Measurements from ENCODE around the gene FBXO21. TPM values are rescaled to one million over a fixed set of nuclear protein-coding genes. Genes with fewer than 3 reads are reported as not detected.
"Not testable (repeated sequence)": the region's sequence is repeated elsewhere in the genome, so short reads cannot be mapped to it uniquely, and the experiment has no call there.

FBXO21 gene
- polyA plus RNA-seq, 3 donors: 7.7 to 19.1 (median 17.2) TPM

- Histone ChIP-seq H3K79me2 (ENCODE audit: insufficient read depth, low read length) (no peaks in the 10 kb centered on the region), H3K4me1 (ENCODE audit: control insufficient read depth in 1 of 2, insufficient read depth in 2 of 2, low read length in 2 of 2) (no peaks in the 10 kb centered on the region), H3K4me2 (replicated peaks; ENCODE audit: extremely low read depth, low read length, poor library complexity, severe bottlenecking) (no peak overlapping the region), H4K20me1 (ENCODE audit: insufficient read depth, low read length) (no peaks in the 10 kb centered on the region), H3K9ac (ENCODE audit: insufficient read depth, low read length, poor library complexity, severe bottlenecking) (no peak overlapping the region), H3K9me3 (replicated peaks in 1 of 2; ENCODE audit: control insufficient read depth in 1 of 2, insufficient read depth in 1 of 2, low read length in 2 of 2) (no peaks in the 10 kb centered on the region), H2AFZ (ENCODE audit: insufficient read depth, low read depth, low read length, poor library complexity, severe bottlenecking) (no peak overlapping the region), H3K27me3 (ENCODE audit: control insufficient read depth in 2 of 2, insufficient read depth in 2 of 2, low read length in 2 of 2) (no peaks in the 10 kb centered on the region), H3K36me3 (replicated peaks in 1 of 2; ENCODE audit: control insufficient read depth in 1 of 2, insufficient read depth in 2 of 2, low read length in 2 of 2) (no peaks in the 10 kb centered on the region), H3K4me3 (replicated peaks in 1 of 3; ENCODE audit: low read depth in 2 of 3, low read length in 3 of 3) (no peak overlapping the region), H3K27ac (ENCODE audit: low read depth in 1 of 2, low read length in 2 of 2) (no peak overlapping the region)
- H3K27ac Mint-ChIP-seq: no peak overlapping the region
- no peak for DNase-seq
- H3K27me3 Mint-ChIP-seq (ENCODE audit: low read depth in 3 of 3): peaks cover 6 to 14% (median 7%) of the 10 kb centered on the region in 3 donors
- H3K4me3 Mint-ChIP-seq: no peak overlapping the region
- TF ChIP-seq, protein P1, sequence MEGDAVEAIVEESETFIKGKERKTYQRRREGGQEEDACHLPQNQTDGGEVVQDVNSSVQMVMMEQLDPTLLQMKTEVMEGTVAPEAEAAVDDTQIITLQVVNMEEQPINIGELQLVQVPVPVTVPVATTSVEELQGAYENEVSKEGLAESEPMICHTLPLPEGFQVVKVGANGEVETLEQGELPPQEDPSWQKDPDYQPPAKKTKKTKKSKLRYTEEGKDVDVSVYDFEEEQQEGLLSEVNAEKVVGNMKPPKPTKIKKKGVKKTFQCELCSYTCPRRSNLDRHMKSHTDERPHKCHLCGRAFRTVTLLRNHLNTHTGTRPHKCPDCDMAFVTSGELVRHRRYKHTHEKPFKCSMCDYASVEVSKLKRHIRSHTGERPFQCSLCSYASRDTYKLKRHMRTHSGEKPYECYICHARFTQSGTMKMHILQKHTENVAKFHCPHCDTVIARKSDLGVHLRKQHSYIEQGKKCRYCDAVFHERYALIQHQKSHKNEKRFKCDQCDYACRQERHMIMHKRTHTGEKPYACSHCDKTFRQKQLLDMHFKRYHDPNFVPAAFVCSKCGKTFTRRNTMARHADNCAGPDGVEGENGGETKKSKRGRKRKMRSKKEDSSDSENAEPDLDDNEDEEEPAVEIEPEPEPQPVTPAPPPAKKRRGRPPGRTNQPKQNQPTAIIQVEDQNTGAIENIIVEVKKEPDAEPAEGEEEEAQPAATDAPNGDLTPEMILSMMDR (IDR thresholded peaks at IDR 0.05): no peak
- H3K36me3 Mint-ChIP-seq: no peaks in the 10 kb centered on the region
- intact Hi-C loops (cut with micrococcal nuclease): no loop called here
- 100% methylated on average over 2 of the region's 6 CpGs for WGBS (ENCODE audit: insufficient coverage)
- H3K9me3 Mint-ChIP-seq: no peaks in the 10 kb centered on the region
- no peaks in the 10 kb centered on the region for H3K4me1 Mint-ChIP-seq
Observed at GRCh38 chr12:117225179-117225578, 34.9 kb upstream of the FBXO21 start.

DNA sequence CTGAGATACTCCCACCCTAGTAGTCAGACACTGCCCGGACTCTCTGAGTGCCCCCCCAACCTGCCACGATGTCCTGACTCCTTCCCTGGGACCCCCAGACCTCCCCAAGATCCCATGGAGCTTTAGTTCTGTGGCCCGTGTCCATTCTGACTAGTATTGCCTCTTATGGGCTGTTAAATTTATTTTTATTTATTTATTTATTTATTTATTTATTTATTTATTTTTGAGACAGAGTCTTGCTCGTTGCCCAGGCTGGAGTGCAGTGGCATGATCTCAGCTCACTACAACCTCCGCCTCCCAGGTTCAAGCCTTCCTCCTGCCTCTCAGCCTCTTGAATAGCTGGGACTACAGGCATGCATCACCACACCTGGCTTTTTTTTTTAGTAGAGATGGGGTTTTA lies 30.7 kb upstream of the FBXO21 start:
- H4K20me1 ChIP-seq (ENCODE audit: insufficient read depth, low read length); H3K27me3 ChIP-seq (ENCODE audit: control insufficient read depth in 2 of 2, insufficient read depth in 2 of 2, low read length in 2 of 2); H3K36me3 Mint-ChIP-seq; H3K4me2 ChIP-seq (replicated peaks; ENCODE audit: extremely low read depth, low read length, poor library complexity, severe bottlenecking); H3K36me3 ChIP-seq (replicated peaks in 1 of 2; ENCODE audit: control insufficient read depth in 1 of 2, insufficient read depth in 2 of 2, low read length in 2 of 2); H3K4me1 ChIP-seq (ENCODE audit: control insufficient read depth in 1 of 2, insufficient read depth in 2 of 2, low read length in 2 of 2); H3K9ac ChIP-seq (ENCODE audit: insufficient read depth, low read length, poor library complexity, severe bottlenecking); DNase-seq; H3K79me2 ChIP-seq (ENCODE audit: insufficient read depth, low read length); H3K27ac Mint-ChIP-seq; H3K9me3 ChIP-seq (replicated peaks in 1 of 2; ENCODE audit: control insufficient read depth in 1 of 2, insufficient read depth in 1 of 2, low read length in 2 of 2); H3K9me3 Mint-ChIP-seq; H3K4me3 Mint-ChIP-seq; intact Hi-C loops (cut with micrococcal nuclease); H2AFZ ChIP-seq (ENCODE audit: insufficient read depth, low read depth, low read length, poor library complexity, severe bottlenecking); H3K4me3 ChIP-seq (replicated peaks in 1 of 3; ENCODE audit: low read depth in 2 of 3, low read length in 3 of 3); H3K27ac ChIP-seq (ENCODE audit: low read depth in 1 of 2, low read length in 2 of 2); H3K4me1 Mint-ChIP-seq: not testable (repeated sequence)
- 100% methylated on average over 2 of the region's 5 CpGs for WGBS (ENCODE audit: insufficient coverage)
- peaks cover 5 to 21% (median 13%) of the 10 kb centered on the region in 3 donors for H3K27me3 Mint-ChIP-seq (ENCODE audit: low read depth in 3 of 3)
